Measurements from ENCODE around the gene ARL5C.

DNA sequence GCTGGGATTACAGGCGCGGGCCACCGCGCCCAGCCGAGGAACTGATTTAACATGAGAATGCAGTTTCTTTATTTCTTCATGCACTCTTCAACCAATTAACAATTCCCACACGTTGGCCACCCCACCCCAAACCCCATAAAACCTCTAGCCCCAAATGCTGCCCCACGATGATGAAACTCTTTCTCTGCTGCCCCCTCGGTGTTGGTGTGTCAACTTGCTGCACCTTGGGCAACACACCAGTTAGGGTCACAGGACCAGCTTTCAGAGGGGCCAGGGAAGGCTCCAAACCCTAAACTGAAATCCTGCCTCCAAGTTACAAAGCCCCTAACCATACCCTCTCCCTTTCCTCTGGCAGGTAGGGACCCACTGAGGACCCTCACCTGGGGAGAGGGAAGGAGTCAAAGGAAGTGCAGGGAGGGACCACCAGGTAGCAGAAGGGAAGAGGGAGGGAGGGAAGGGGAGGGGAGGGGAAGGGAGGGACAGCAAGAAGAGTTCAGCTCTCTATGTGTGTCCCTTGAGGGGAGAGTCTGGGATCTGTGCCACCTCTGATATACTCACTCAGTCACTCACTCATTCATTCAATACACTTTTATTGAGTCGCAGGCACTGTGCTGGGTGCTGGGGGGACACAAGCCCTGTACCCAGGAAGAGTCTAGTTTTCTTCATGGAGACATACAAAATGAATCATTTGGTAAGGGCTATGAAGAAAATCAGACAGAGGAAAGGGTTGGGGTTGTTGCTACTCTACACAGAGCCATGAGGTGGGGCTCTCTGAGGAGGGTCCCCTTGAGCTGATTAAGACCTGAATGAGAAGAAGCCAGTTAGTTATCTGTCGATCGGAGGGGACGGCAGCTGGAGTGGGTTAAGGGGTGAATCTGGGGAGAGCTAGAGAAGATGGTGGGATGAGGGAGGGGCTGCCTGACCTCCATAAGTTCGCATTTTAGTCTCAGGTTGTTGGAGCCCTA, 18.5 kb downstream of the ARL5C start:
- TF ChIP-seq, protein P1, sequence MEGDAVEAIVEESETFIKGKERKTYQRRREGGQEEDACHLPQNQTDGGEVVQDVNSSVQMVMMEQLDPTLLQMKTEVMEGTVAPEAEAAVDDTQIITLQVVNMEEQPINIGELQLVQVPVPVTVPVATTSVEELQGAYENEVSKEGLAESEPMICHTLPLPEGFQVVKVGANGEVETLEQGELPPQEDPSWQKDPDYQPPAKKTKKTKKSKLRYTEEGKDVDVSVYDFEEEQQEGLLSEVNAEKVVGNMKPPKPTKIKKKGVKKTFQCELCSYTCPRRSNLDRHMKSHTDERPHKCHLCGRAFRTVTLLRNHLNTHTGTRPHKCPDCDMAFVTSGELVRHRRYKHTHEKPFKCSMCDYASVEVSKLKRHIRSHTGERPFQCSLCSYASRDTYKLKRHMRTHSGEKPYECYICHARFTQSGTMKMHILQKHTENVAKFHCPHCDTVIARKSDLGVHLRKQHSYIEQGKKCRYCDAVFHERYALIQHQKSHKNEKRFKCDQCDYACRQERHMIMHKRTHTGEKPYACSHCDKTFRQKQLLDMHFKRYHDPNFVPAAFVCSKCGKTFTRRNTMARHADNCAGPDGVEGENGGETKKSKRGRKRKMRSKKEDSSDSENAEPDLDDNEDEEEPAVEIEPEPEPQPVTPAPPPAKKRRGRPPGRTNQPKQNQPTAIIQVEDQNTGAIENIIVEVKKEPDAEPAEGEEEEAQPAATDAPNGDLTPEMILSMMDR (conservative IDR thresholded peaks at IDR 0.05; ENCODE audit: low read length), result no peak
- TF ChIP-seq EZH2phosphoT487 (IDR thresholded peaks at IDR 0.05; ENCODE audit: borderline replicate concordance, low read depth, low read length), result no peak
